Muscle of leg (tissue), 11 donors: ENCODE results near the gene EXO1. TPM values are rescaled to one million over a fixed set of nuclear protein-coding genes. Genes with fewer than 3 reads are reported as not detected.

ENCODE experiments used
- DNase-seq: peaks from one replicate; pipeline ENCODE4 v3.0.0; 2013
- H3K27ac ChIP-seq: one replicate; pipeline ENCODE4 v1.5.1; 2013; ENCODE audit warnings: mild to moderate bottlenecking, low read length, control low read depth
- H3K27me3 ChIP-seq: one replicate; pipeline ENCODE4 v1.6.1; 2013; ENCODE audit warnings: low read length; ENCODE audit not compliant: control insufficient read depth, insufficient read depth
- H3K36me3 ChIP-seq: one replicate; pipeline ENCODE4 v1.6.1; 2013; ENCODE audit warnings: low read length; ENCODE audit not compliant: control insufficient read depth, insufficient read depth
- H3K4me1 ChIP-seq: one replicate; pipeline ENCODE4 v1.6.1; 2013; ENCODE audit warnings: low read length; ENCODE audit not compliant: control insufficient read depth, insufficient read depth
- H3K4me3 ChIP-seq: one replicate; pipeline ENCODE4 v1.5.1; 2013; ENCODE audit warnings: low read length, control low read depth
- H3K9me3 ChIP-seq: replicated peaks from 2 replicates; pipeline ENCODE4 v1.6.1; 2013; ENCODE audit warnings: low read depth, low read length; ENCODE audit not compliant: control insufficient read depth
- WGBS: methylation state at CpG from one replicate; pipeline ENCODE4 v1.1.5; 2013; ENCODE audit warnings: missing lambda C conversion rate; ENCODE audit not compliant: insufficient coverage; 5-methylcytosine and 5-hydroxymethylcytosine counted together
- polyA plus RNA-seq, 8 donors: library from polyadenylated mRNA; unstranded; fragments of 120-200 nt; gene quantifications; one replicate each; pipeline versions ENCODE4 v1.2.1 to v1.2.3, GENCODE V29; 2013; ENCODE audit warnings: inconsistent platforms in 1 of 8, low replicate concordance in 1 of 8; ENCODE audit not compliant: insufficient read length in 8 of 8, insufficient read depth in 1 of 8
- total RNA-seq: library from RNA; stranded (reverse); fragments of 120-200 nt; gene quantifications from one replicate; pipeline ENCODE4 v1.2.4, GENCODE V29; 2013

The EXO1 gene
- total and polyA plus RNA-seq, 9 donors: 6.4 to 10.0 (median 7.8) TPM

DNA sequence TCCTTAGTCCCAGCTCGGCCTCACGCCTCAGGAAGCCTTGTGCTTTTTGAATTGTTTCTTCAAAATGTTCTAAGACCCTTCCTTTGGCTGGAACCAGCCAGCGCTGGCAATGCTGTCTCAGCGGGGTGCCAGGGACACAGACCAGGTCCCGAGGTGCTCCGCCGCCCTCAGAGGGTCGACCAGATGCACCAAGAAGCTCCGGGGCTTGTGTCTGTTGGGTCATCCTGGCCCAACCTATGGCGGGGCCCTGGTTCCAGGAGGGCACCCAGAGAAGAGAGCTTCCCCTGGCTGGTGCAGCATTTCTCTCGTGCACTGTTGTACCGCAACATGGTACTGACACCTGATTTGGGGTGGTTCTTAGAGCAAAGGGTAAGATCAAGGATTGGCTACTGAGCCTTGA, 69.5 kb downstream of the EXO1 start:
- Histone ChIP-seq H3K4me1 (no peaks in the 10 kb centered on the region), H3K36me3 (no peaks in the 10 kb centered on the region), H3K27ac (no peak overlapping the region), H3K4me3 (no peak overlapping the region), H3K9me3 (no peaks in the 10 kb centered on the region), H3K27me3 (no peaks in the 10 kb centered on the region)
- no peak for DNase-seq
- WGBS: 89% methylated on average over 12 of the region's 12 CpGs

DNA sequence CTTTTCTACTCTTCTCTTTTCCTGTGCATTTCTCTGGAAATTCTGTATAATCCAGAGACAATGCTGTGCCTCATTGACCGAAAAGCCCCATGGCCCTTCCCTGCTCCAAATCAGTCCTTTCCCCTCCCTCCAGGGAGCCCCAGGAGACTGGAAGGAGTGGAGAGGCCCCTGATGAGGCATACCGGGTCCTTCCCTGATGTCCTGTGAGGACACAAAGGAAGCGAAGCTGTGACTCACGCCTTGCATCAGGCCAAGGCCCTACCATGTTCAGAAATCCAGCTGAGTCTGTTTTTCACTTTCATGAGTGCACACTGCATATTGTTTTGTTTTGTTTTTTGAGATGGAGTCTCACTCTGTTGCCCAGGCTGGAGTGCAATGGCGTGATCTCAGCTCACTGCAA, 70.9 kb downstream of the EXO1 start:
- no peak overlapping the region for H3K4me3 ChIP-seq
- no peaks in the 10 kb centered on the region for H3K36me3 ChIP-seq
- H3K9me3 ChIP-seq: no peaks in the 10 kb centered on the region
- no peak overlapping the region for H3K27ac ChIP-seq
- no peaks in the 10 kb centered on the region for H3K27me3 ChIP-seq
- peak; percentile 44 for DNase-seq
- WGBS: 39% methylated on average over 3 of the region's 5 CpGs
- no peaks in the 10 kb centered on the region for H3K4me1 ChIP-seq

DNA sequence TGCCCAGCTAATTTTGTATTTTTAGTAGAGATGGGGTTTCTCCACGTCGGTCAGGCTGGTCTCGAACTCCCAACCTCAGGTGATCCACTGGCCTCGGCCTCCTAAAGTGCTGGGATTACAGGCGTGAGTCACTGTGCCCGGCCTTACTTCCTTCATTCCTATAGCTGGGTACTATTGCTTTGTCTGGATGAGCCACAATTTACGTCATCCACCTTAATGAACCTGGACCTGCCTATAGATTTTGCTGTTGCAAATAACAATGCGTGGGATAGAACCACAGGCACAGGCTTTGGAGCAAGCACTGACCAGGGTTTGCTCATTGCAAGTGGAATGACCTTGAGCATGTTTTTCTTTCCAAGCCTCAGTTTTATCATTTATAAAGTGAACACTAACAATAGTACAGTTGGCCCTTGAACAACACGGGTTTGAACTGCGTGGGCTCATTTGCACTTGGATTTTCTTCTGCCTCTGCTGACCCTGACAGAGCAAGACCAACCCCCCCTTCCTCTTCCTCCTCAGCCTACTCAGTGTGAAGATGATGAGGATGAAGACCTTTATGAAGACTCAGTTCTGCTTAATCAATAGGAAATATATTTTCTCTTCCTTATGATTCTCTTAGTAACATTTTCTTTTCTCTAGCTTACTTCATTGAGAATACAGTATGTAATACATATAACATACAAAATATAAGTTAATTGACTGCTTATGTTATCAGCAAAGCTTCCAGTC, 76.2 kb downstream of the EXO1 start:
- no peak for DNase-seq
- no peak overlapping the region for H3K27ac ChIP-seq
- H3K9me3 ChIP-seq: no peaks in the 10 kb centered on the region
- H3K27me3 ChIP-seq: no peaks in the 10 kb centered on the region
- no peak overlapping the region for H3K4me3 ChIP-seq
- WGBS: 40% methylated on average over 2 of the region's 10 CpGs
- no peaks in the 10 kb centered on the region for H3K36me3 ChIP-seq
- no peaks in the 10 kb centered on the region for H3K4me1 ChIP-seq

DNA sequence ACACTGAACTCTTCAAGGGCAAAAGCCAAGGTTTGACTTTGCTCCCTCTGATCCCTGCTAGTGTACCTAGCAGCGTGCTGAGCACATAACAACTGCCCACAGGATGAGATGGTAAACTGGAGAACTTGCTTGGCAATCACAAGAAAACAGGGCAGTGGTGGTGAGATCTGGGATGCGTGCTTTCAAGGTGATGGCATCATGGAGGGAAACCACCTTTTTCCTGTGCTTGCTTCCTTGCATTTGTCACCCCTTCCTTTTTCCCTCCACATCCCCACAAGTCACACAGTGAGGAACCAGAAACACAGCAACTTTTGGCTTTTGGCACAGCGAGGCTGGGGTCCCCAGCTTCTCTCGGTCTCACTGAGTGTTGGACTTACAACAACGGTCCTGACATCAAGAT, 78.1 kb downstream of the EXO1 start:
- H3K4me3 ChIP-seq: no peak overlapping the region
- WGBS: 65% methylated on average over 4 of the region's 5 CpGs
- H3K27me3 ChIP-seq: no peaks in the 10 kb centered on the region
- no peaks in the 10 kb centered on the region for H3K4me1 ChIP-seq
- no peaks in the 10 kb centered on the region for H3K36me3 ChIP-seq
- no peaks in the 10 kb centered on the region for H3K9me3 ChIP-seq
- DNase-seq: no peak
- no peak overlapping the region for H3K27ac ChIP-seq

DNA sequence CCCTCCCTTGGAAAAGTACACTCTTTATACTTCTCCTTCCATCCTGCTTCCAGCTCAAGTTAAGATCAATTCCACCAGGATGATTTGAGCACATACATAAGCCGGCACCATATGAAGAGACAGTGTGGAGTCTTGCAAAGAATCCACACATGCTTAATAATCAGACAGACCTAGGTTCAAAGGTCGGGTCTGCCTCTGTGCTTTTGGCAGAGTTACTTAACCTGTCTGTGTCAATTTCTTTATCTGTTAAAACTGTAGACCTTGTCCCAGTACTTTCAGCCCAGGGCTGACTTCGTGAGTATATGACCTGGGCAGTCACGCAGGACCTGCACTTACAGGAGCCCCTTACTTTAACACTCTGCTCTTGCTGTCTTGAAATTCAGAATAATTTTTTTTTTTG, 79.3 kb downstream of the EXO1 start:
- no peak overlapping the region for H3K4me3 ChIP-seq
- H3K27me3 ChIP-seq: no peaks in the 10 kb centered on the region
- 63% methylated on average over 3 of the region's 4 CpGs for WGBS

DNA sequence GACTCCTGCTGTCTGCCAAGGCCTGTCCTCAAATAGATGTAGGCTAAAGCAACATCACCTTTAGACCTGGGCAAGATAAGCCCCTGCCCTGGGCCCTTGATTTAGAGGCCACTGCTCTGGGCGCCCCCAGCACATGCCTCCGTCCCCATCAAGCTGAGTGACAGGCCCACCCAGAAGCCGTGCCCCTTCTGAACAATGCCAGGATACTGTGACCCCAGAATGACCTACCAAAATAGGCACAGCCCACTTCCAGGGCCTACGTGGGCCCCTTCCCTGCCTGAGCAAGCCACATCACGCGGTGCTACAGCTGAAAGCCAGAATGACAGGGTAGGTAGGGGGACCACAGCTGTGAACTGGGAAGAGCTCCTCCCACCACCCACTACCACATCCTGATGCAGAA, 84.8 kb downstream of the EXO1 start:
- WGBS: 91% methylated on average over 5 of the region's 6 CpGs
- Histone ChIP-seq H3K27me3 (no peaks in the 10 kb centered on the region), H3K9me3 (no peaks in the 10 kb centered on the region), H3K4me1 (peaks cover 8% of the 10 kb centered on the region), H3K36me3 (no peaks in the 10 kb centered on the region), H3K4me3 (no peak overlapping the region), H3K27ac (no peak overlapping the region)
- DNase-seq: no peak

More for the DNA sequence above, 79.3 kb downstream of the EXO1 start:
- no peaks in the 10 kb centered on the region for H3K9me3 ChIP-seq
- H3K27ac ChIP-seq: no peak overlapping the region
- no peak for DNase-seq
- H3K36me3 ChIP-seq: no peaks in the 10 kb centered on the region
- H3K4me1 ChIP-seq: no peaks in the 10 kb centered on the region

DNA sequence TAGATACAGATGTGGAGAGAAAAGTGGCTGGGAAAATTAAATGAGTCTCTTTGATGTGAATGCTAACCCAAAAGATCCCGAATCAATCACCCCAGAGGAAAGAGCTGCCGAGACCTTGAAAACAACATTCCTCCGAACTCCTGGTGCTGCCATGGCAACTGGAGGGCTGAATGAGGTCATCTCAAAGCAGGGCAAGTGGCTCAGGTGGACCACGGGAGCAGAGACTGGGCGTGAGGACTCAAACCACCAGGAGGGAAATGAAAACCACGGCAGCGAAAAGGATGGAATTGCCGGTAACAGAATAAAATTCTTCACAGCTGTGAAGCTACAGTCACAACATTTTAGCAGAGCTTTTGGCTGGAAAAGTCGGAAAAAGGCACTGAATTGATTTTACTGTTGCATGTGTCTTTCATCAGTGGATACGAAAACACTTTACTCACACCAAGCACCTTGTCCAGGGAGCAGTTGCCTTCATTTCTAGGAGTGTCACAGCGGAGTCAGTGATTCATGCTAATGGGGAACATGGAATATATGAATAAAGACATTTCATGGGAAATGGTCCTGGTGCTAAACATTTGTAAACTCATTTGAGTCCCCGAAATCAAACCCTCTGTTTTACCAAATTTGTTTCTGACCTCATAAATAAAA, 86.3 kb downstream of the EXO1 start:
- no peaks in the 10 kb centered on the region for H3K36me3 ChIP-seq
- DNase-seq: peak; percentile 92
- H3K9me3 ChIP-seq: no peaks in the 10 kb centered on the region
- H3K27me3 ChIP-seq: no peaks in the 10 kb centered on the region
- WGBS: 4% methylated on average over 4 of the region's 12 CpGs
- H3K4me1 ChIP-seq: peaks cover 8% of the 10 kb centered on the region
- H3K4me3 ChIP-seq: no peak overlapping the region
- H3K27ac ChIP-seq: peak overlapping the region; percentile 83

DNA sequence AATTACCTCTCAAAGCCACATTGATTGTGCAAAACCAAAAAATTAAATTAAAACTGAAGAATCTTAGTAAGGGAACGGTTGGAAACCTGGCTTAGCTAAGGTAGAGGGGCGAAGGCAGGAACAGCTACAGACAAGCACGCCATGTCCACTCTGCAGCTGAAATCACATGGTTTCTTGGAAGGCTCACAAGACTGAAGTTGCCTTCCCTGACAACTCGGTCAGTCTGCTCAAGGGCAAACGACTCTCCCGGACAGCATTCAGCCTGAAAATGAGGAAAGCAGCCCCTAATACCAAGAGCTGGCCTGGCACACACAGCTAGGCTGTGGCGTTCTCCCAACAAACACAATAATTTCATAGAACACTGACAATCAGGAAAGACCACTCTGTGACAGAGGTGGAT, 86.9 kb downstream of the EXO1 start:
- peak overlapping the region; percentile 83 for H3K27ac ChIP-seq
- H3K36me3 ChIP-seq: no peaks in the 10 kb centered on the region
- peaks cover 8% of the 10 kb centered on the region for H3K4me1 ChIP-seq
- H3K9me3 ChIP-seq: no peaks in the 10 kb centered on the region
- no peaks in the 10 kb centered on the region for H3K27me3 ChIP-seq
- 57% methylated on average over 7 of the region's 7 CpGs for WGBS
- DNase-seq: peak; percentile 73
- no peak overlapping the region for H3K4me3 ChIP-seq

Other genes with a start within 250 kb of the EXO1 start
- 11.8 TPM for gene CHML, start 207.8 kb upstream of the EXO1 start, total RNA-seq
- 10 to 100 TPM in 7 of 8 donors, 1 to 10 TPM in 1; 6.5 to 16.7 (median 11.7) TPM for gene CHML, start 207.8 kb upstream of the EXO1 start, polyA plus RNA-seq
- 13.6 TPM for gene OPN3, start 207.8 kb upstream of the EXO1 start, total RNA-seq
- gene OPN3, start 207.8 kb upstream of the EXO1 start, polyA plus RNA-seq: 10 to 100 TPM; 14.0 to 27.9 (median 20.0) TPM
- gene WDR64, start 195.9 kb upstream of the EXO1 start, total RNA-seq: 0.04 TPM
- gene WDR64, start 195.9 kb upstream of the EXO1 start, polyA plus RNA-seq: under 1 TPM in 6 of 8 donors, not detected in 2; 0.06 to 0.30 (median 0.16) TPM
- gene BECN2, start 109.6 kb downstream of the EXO1 start, total RNA-seq: 0.09 TPM
- gene BECN2, start 109.6 kb downstream of the EXO1 start, polyA plus RNA-seq: 1 to 10 TPM in 2 of 8 donors, under 1 TPM in 6; 0.16 to 1.3 (median 0.61) TPM
- 12.5 TPM for gene MAP1LC3C, start 150.9 kb downstream of the EXO1 start, total RNA-seq
- 10 to 100 TPM; 10.2 to 21.6 (median 15.5) TPM for gene MAP1LC3C, start 150.9 kb downstream of the EXO1 start, polyA plus RNA-seq